HL-60 (cell line): ENCODE data around the gene MSH3.
A peak's percentile ranks its signal among the peaks of the same experiment; 100 is the strongest.

Source experiments
- DNase-seq, 2 experiments: peaks; one replicate each; pipeline ENCODE4 v3.0.0-alpha.2; 2010 to 2020; ENCODE audit warnings: low read depth in 1 of 2, low spot score in 1 of 2
- H3K27ac ChIP-seq: fragments of 250-450 bp; sonication (Bioruptor Pico); replicated peaks from 2 replicates; pipeline ENCODE4 v1.5.1; 2020; ENCODE audit warnings: mild to moderate bottlenecking, moderate library complexity
- H3K27me3 ChIP-seq: fragments of 250-450 bp; sonication (Bioruptor Pico); 2 replicates; pipeline ENCODE4 v1.5.1; 2021; ENCODE audit warnings: mild to moderate bottlenecking, moderate library complexity; ENCODE audit not compliant: insufficient read depth, poor library complexity, severe bottlenecking
- H3K4me3 ChIP-seq: replicated peaks from 2 replicates; pipeline ENCODE4 v1.5.1; 2011; ENCODE audit warnings: mild to moderate bottlenecking, control low read depth, low read length; ENCODE audit not compliant: insufficient read depth
- GABPA ChIP-seq: IDR thresholded peaks from 2 replicates; pipeline ENCODE4 v1.6.1; 2012; ENCODE audit warnings: low read depth
- POLR2AphosphoS5 ChIP-seq: IDR thresholded peaks from 2 replicates; pipeline ENCODE4 v1.6.1; 2012; ENCODE audit warnings: low read depth
- SPI1 ChIP-seq: IDR thresholded peaks from 2 replicates; pipeline ENCODE4 v1.6.1; 2012; ENCODE audit warnings: low read depth, mild to moderate bottlenecking, borderline replicate concordance
- TF ChIP-seq, protein P1 (sequence below): IDR thresholded peaks from 2 replicates; pipeline ENCODE4 v1.6.1; 2012; ENCODE audit warnings: low read depth; ENCODE audit not compliant: insufficient replicate concordance
- TF ChIP-seq, protein P2 (sequence below): IDR thresholded peaks from one replicate; pipeline ENCODE4 v1.5.1; 2011; ENCODE audit warnings: low read length, control low read depth, inconsistent platforms; ENCODE audit not compliant: insufficient read depth

The MSH3 gene

DNA sequence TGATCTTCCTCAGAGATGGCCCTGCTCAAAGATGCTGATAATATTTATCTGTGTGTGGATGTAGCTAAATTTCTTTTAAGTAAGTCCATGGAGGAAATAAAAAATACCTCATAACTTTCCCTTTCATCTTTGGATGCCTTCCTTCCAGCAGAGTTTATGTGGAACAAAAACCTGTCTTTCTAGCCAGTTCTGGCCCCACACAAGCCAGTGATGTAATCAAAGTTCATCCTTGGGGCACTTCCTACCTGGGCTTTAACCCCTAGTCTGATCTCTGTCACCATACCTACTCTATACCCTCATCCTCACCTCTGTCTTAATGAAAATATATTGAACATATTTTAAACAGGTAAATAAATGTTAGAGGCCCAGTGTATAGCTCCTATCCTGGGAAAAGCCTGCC is 265.9 kb downstream of the MSH3 start:
- Histone ChIP-seq H3K4me3 (no peak overlapping the region), H3K27me3 (no peaks in the 10 kb centered on the region), H3K27ac (no peak overlapping the region)
- DNase-seq, result no peak
- TF ChIP-seq SPI1, result no peak
- TF ChIP-seq, protein P1, sequence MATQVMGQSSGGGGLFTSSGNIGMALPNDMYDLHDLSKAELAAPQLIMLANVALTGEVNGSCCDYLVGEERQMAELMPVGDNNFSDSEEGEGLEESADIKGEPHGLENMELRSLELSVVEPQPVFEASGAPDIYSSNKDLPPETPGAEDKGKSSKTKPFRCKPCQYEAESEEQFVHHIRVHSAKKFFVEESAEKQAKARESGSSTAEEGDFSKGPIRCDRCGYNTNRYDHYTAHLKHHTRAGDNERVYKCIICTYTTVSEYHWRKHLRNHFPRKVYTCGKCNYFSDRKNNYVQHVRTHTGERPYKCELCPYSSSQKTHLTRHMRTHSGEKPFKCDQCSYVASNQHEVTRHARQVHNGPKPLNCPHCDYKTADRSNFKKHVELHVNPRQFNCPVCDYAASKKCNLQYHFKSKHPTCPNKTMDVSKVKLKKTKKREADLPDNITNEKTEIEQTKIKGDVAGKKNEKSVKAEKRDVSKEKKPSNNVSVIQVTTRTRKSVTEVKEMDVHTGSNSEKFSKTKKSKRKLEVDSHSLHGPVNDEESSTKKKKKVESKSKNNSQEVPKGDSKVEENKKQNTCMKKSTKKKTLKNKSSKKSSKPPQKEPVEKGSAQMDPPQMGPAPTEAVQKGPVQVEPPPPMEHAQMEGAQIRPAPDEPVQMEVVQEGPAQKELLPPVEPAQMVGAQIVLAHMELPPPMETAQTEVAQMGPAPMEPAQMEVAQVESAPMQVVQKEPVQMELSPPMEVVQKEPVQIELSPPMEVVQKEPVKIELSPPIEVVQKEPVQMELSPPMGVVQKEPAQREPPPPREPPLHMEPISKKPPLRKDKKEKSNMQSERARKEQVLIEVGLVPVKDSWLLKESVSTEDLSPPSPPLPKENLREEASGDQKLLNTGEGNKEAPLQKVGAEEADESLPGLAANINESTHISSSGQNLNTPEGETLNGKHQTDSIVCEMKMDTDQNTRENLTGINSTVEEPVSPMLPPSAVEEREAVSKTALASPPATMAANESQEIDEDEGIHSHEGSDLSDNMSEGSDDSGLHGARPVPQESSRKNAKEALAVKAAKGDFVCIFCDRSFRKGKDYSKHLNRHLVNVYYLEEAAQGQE, result no peak
- TF ChIP-seq POLR2AphosphoS5, result no peak
- TF ChIP-seq GABPA, result no peak
- TF ChIP-seq, protein P2, sequence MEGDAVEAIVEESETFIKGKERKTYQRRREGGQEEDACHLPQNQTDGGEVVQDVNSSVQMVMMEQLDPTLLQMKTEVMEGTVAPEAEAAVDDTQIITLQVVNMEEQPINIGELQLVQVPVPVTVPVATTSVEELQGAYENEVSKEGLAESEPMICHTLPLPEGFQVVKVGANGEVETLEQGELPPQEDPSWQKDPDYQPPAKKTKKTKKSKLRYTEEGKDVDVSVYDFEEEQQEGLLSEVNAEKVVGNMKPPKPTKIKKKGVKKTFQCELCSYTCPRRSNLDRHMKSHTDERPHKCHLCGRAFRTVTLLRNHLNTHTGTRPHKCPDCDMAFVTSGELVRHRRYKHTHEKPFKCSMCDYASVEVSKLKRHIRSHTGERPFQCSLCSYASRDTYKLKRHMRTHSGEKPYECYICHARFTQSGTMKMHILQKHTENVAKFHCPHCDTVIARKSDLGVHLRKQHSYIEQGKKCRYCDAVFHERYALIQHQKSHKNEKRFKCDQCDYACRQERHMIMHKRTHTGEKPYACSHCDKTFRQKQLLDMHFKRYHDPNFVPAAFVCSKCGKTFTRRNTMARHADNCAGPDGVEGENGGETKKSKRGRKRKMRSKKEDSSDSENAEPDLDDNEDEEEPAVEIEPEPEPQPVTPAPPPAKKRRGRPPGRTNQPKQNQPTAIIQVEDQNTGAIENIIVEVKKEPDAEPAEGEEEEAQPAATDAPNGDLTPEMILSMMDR, result no peak

DNA sequence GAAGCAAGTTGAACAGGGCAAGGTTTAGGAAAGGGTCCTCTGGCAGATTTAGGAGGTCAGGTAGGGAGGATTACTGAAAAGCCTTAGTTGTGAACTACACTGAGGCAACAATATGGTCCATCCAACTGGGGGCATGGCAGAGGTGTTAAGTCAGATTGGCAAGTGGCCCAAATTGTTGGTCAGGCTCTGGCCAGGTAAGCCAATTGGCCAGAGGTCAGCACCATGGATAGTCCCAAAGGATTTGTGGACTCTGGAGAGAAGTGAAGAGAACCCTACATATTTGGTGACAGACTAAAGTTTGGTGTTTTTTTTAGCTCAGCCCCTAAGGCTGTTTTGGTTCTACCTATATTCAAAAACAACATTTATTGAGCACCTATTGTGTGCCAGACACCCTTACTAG is 266.6 kb downstream of the MSH3 start:
- no peak for DNase-seq

DNA sequence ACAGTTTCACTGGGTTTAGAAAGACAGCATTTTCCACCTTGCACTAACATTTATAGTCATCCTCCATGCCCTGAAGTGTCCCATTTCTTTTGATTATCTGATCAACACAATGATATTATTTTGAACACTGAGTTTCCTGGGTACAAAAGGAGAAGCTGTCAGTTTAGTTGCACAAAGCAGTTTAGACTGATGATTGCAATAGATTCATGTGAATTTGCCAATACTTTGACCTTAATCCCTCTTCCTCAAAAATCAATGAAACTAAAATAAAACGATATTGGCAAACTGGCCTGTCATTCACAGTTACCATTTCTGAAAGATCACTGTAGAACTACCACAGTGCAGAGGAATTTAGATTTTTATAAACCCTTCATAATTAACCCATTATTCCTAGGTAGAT is 271.5 kb downstream of the MSH3 start:
- no peak for DNase-seq
- no peak overlapping the region for H3K4me3 ChIP-seq

More for the DNA sequence above, 266.6 kb downstream of the MSH3 start:
- Histone ChIP-seq H3K27me3 (no peaks in the 10 kb centered on the region), H3K4me3 (no peak overlapping the region), H3K27ac (no peak overlapping the region)
- TF ChIP-seq, protein P2, result no peak
- TF ChIP-seq SPI1, result no peak
- TF ChIP-seq, protein P1, result peak; percentile 80

More for the DNA sequence above, 271.5 kb downstream of the MSH3 start:
- TF ChIP-seq, protein P2, result no peak
- no peaks in the 10 kb centered on the region for H3K27me3 ChIP-seq
- H3K27ac ChIP-seq, result no peak overlapping the region
